Tongue (tissue), 2 donors: ENCODE results near the gene LRRC8C. TPM values are rescaled to one million over a fixed set of nuclear protein-coding genes. Genes with fewer than 3 reads are reported as not detected.

Experiments used
- DNase-seq: peaks from one replicate; pipeline ENCODE4 v3.0.0-alpha.2; 2015
- total RNA-seq: library from RNA; depleted of rRNA; stranded (reverse); fragments of >200 nt; gene quantifications from one replicate; pipeline ENCODE4 v1.2.3, GENCODE V29; 2014

The LRRC8C gene
- total RNA-seq, 1 donor from 2014 or later, result 12.1 TPM

DNA sequence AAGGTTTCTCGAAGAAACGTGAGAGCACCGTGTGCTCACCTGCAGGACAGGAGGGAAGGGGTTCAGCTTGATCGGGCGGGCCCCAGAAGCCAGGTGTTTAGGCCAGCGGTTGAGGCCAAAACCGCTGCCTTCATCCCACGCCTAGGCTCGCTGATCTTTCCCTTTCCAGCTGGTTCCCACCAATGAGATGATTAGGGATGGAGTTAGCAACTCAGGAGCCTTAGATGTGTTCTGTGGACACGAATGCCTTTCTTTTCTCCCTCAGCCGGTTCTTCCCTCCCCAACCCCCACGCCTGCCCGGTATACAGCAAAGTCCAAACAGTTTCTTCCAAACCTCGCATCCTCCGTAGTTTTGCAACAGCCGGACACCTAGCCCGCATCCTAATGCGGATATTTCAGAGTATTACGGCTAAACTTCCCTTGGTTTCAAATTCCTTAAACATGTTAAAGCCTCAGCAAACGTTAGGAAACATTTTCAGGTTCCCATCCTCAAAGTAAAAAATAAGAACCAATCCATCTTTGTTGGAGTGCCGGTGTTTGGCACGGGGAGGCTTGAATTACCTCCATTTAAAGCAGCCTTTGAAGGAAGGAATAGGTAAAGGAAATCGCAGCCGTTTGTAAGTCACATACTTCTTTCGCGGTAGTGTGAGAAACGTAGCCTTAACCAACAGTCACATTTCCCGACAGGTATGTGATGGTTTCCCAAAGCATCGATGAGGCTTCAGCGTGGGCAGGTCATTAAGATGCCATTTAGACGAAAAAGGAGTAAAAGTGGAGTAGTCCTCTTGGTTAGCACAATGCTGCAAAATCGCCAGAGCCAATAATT is 1.1 kb downstream of the LRRC8C start:
- DNase-seq, result peak; percentile 46

DNA sequence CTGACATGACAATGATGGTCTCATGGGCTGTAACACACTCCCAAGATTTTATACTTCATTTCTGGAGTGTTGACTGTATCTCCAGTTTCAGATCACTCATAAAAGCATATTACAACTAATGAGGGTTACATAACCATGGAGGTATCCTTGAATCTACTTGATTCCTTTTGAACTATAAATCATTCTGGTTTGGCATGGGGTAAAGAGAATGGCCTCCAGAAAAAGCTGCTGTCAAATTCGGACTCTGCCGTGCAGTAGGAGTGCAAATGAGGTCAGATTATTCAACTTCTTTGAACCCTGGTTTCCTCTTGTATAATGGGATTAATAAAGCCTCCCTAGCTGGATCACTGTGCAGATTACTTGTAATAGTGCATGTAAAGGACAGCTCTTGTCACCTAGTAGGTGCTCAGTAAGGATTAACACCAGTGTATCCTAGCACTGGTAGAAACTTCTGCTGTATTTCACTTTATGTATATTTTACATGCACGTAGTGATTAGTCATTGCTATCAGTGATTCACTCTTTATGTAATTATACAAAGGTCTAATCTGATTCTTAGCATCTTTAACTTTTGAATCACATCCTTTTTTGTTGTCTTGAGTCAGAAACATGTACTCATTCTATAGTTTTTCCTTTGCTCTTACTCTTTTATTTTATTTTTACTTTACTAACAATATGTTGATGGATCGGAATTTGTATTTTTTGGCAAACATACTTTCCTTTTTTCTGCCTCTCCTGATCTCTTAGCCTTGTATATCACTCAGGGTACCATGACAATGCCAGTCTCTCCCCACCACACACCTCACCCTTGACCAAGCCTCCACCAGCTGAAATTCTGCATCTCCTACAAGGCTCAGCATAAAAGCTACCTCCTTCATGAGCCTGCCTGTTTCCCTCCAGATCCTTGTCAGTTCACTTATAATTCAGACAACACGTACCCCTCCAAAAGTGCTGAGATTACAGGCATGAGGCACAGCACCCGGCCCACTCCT is 3.2 kb downstream of the LRRC8C start:
- DNase-seq, result no peak

DNA sequence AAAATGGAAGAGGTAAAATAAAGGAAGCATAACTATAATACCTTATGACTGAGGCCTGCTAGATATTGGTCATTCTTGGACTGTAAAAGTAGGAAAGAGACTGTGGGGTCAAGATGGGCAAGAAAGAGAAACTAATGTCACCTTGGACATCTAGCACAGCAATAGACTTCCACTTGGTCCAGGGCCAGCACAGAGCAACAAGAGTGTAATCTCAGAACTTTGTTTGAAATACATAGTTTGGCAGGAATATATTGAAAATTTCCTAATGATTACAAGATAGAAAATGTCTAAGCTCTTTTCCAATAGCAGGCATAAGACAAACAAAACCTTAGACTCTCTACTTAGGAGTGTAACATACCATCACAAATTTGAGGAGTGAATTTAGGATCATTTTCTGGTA is 4.6 kb downstream of the LRRC8C start:
- no peak for DNase-seq

DNA sequence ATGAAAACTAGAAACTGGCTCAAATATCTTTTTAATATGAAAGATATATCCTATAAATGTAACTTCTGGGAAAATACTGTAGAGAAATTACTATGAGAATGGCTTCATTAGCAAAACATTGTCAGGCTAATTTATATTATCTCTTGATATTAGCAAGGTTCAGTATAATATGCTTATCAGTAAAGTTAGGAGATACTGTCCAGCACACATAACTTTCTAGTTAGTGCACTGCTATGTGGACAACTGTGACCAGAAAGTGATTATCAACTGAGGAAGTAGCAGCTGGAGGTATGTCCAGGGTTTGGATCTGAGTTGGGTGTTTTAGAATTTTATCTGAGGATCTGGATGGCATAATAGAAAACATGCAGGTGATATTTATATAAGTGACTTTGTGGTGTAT is 7.5 kb downstream of the LRRC8C start:
- DNase-seq, result no peak

DNA sequence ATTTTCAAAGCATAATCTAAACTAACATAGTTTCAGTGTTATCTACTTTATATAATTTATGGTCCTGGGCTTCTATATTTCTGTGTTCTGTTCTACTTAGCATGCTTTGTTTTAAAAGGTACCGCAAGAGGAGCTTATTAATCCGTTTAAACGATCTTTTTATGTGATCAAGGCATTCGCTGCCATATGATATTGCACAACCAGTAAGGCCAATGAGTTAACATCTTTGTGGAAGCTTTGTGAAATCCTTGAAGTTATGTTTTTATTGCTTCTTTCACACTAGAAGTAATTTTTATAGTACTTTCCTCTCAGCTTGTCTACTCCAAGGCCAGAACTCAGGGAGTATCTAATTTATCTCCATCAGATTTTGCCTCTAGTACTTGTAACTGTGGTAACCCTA is 8.9 kb downstream of the LRRC8C start:
- no peak for DNase-seq

DNA sequence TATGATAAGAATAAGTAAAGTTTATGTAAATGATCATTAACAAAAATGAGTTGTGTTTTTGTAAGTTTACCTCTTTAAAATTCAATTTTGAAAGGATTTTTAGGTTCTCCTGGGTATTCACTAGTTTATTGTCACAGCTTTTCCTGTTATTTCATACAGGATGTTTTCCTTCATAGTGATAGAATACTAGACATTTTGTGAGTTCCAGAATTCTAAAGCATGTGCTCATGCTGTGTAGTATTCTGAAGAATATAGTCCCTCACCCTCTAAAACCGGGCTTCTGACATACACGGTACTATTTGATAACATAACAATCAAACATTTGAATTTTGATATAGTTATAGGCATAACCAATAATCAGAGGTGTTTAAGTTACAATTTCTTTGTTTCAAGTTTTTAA is 10.7 kb downstream of the LRRC8C start:
- no peak for DNase-seq

DNA sequence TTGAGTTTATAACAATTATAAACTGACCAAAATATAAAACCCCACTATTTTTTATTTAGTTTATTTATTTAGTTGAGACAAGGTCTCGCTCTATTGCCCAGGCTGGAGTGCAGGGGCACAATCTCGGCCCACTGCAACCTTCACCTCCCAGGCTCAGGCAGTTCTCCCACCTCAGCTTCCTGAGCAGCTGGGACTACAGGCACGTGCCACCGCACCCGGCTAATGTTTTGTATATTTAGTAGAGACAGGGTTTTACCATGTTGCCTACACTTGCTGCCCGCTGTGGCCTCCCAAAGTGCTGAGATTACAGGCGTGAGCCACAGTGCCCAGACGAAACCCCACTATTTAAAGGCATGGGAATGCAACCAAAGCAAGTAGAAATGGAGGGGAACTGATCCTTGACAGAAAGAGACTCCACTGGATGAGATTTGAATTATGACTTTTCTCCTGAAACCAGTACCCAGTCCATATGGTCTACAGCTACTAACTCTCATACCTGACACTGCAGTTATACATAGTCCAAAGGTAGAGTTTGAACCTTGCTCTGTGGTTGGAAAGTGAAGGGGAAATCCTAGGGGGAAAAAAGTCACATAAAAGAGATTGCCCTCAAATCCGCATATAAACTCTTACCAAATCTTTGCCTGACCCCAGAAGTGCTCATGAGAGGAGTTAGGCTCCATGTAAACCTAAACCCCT is 11.3 kb downstream of the LRRC8C start:
- no peak for DNase-seq

DNA sequence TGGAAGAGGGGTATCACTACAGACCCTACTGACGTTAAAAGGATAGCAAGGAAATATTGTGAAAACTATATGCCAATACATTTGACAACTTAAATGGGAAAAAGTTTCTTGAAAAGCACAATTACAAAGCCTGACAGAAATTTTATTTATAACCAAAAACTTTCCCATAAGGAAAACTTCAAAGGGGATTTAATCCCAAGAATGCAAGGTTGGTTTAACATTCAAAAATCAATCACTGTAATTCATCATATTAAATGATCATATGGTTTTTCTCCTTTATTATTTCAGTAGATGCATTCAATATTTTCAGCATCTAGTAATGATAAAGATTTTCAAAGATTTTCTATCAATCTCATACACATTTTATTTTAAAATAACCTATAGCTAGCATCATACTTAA is 13.3 kb downstream of the LRRC8C start:
- DNase-seq, result no peak

DNA sequence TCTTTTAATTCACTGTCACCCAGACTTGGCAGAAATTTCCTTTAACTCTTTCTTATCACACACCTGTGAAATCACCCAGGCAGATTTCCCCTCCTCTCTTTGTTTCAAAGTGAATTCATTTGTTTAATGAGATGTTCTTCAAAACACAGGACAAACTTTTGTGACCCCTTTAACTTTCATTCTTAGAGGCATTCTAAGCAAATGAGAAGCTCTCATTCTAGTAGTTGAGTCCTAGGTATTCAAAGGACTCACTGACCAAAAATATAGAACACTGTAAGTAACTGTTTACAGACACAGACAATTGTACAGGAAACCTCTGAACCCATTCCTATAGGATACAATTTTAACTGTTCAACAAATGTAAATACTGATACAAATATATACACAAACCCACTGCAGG is 16.9 kb downstream of the LRRC8C start:
- no peak for DNase-seq

DNA sequence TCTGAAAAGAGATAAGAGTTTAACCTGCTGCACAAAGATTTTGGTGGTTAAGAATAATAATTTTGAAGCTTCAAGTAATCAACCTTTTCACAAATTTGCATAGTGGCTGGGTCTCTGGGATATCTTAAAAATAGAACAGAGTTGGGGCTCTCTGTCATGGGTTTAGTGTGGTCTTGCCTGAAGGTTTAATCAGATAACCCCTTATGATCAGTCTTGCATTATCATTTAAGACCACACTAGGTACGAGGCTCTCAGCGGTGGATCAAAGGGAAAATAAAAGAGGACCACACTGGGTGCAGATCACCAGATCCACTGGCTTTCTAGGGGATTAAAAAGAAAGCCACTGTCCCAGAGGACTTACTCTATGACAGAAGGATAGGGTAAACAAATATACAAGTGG is 19.5 kb downstream of the LRRC8C start:
- no peak for DNase-seq

DNA sequence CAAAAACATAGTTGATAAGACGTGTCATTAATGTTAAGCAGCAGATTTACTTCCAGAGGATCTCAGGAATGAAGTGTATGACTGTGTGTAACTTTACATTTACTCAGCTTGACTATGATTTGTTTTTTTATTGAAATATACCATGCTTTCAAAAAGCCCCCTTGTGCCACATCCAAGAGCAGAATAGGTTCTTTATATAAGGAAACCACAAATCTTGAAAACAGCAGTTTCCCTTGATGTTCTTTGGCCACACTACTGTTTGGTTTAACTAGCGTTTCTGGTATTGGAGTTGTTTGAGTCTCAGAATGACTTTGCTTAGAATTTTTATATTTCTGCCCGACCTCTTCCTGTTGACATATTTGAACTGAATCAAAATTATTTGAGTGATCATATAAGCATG is 25.0 kb downstream of the LRRC8C start:
- DNase-seq, result peak; percentile 18

DNA sequence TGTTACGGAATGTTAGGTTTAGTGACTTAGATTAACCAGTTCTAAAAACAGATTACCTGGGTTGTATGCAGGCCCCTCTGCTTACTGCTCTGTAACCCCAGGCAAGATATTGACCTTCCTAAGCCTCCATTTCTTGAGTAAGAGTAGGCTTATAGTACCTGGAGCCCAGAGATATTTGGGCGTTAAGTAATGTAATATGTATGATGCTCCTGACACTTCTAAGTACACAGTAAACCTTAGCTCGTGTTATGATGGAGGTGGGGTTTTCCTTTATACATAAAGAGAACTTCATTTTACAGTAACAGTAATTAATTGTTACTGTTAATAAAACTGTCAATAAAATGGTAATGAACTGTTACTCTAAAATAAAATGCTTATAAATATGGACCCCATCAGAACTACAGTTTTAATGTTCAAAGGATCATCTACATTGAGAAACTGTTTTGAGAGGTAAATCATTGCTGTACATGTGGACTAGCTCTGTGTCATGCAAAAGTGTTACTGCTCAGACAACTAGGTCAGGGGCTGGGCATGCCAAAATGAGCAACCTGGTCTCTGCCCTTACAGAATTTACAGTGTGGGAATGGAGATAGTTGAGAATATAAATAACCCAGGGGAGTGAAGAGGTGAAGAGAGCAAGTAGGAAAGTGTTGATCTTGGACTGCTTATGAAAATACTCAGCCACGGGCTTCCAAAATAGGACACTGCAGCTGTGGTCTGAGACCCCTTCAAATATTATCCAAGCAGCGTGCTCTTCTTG is 26.6 kb downstream of the LRRC8C start:
- DNase-seq, result peak; percentile 5

DNA sequence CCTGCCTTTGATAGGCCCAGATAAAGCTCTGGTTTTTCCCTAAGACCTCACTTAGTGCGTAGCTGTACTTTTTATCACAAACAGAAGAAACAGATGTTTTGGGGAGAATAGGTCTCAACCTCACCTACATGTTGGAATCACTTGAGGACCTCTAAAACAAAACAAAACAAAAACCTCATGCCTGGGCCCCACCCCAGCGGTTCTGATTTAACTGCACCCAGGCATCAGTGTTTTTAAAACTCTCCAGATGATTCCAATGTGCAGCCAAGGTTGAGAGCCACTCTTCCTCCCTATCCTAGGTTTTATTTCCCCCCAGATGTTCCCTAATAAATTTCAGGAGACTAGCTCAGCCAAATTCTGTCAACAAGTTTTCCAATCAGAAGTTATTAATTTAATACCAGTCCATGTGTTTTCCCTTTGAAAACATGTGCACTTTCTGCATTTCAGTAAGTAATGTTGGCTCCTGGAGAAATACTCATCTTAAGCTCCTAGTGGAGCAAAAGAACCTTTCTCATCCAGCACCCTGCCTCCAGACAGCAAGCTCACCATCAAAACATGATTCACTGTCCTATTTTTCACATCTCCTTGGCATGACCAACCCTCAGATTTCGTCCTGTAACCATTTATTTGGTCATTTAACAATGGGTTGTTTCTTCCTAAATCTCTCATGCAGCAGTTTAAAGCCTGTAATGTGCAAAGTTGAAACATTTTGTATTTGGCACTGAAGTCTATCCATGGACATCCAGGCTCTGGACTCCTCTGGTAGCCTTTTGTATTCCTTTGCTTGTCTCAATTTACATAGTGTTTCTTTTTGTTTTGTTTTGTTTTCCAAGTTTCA is 27.5 kb downstream of the LRRC8C start:
- peak; percentile 38 for DNase-seq

DNA sequence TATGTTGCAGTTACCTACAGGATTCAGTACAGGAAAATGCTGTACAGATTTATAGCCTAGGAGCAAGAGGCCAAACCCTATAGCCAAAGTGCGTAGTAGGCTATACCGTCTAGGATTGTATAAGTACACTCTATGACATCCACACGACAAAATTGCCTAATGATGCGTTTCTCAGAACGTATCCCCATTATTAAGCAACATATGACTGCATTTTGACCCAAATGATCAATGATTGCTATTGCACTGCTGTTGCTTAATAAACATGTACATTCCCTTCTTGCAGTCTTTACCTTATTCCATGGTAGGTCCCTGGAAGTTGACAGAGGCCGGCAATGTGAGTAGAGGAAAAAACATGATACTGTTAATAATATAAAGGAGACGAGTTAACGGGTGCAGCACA is 33.0 kb downstream of the LRRC8C start:
- DNase-seq, result no peak

DNA sequence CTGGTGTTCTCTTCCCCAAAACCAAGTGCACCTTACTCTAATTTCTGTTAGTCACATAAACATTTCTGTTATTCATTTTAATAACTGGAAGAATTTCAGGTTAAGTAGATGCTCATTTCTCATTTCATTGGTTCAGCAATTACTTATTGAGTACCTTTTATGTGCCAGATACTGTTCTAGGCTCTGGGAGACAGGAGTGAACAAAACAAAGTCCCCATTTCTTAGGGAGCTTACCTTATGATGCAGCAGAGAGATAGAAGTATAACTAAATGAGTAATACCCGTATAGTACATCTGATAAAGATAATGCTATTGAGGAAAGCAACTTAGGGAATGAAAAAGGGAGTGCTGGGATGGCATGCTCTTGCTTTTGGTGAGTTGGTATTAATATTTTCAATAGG is 33.7 kb downstream of the LRRC8C start:
- no peak for DNase-seq

DNA sequence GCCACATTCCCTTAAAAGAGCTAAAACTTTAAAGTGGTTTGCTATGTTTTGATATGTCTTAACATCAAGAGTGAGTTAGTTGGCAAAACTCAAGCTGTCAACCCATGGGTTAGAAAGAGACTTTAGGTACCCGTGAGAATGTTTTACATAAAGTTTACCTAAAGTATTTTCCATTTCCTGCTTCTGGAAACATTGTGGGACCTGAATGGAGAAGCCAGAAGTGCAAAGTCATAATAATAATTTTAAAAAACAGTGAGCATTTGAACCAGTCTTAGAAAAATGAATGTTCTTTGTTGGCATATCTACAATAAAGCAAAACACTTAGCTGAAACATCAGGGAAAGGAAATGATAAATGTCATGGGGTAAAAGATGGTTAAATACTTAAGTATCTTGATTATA is 34.8 kb downstream of the LRRC8C start:
- DNase-seq, result no peak

DNA sequence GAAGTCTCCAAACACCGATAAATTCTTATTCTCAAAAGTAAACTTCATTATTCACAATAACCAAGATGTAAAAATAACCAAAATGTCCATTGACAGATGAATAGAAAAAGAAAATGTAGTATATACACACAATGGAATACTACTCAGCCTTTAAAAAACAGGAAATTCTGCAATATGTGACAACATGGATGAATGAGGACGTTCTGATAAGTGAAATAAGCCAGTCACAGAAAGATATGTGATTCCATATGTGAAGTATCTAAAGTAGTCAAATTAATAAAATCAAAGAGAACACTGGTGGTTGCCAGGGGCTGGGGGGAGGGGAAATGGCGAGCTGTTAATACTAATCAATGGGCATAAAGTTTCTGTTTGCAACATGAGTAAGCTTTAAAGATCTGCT is 36.0 kb downstream of the LRRC8C start:
- no peak for DNase-seq

DNA sequence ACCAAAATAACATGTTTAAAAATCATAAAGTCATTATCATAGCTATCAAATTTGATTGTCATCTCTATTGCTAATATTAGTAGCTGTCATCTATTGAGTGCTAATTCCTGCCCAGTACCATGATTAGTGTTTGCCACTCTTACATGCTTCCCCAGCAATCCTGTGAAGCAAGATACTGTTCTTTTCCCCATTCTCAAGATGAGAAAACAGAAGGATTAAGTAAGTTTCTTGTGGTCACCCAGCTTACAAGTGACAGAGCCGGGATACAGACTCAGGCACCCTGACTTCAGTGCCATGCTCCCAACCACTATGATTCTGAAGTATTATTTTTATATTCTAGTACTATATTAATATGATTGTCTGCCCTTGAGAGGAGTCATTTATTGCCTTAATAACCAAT is 36.5 kb downstream of the LRRC8C start:
- DNase-seq, result no peak

DNA sequence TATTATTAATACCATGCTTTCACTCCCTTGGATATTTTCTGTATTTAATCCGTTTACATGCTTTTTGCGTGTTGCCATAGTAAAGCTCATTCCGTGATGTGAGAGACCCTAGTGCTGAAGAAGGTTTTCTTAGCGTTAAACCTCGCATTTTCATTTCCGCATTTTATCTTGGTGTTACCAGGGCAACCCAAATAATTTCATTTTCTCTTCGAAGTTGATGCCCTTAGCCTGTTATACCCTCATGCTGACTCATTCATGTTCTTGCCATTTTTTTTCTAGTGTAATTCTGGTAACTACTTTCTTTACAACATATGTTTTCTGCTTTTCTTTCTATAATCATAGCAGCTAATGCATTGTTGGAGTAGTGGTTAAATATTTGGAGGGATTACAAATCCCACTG is 37.2 kb downstream of the LRRC8C start:
- peak; percentile 17 for DNase-seq

DNA sequence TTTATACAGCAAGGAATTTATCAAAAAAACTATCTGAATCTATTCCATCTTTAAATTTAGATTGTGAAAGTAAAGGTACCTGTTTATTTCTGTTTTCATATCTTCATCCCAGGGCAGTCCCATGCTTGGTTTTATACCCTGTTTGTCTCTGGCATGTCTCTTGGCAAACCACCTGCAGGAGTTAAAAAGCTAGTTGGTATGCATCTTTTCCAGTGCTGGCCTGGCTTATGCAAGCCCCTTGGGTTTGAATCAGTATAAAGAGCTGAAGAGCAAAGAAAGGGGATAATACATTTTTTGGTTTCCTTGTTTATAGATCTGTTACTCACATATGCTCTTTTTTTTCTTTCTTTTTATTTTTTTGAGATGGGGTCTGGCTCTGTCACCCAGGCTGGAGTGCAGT is 37.8 kb downstream of the LRRC8C start:
- DNase-seq, result no peak
